ENCODE results near the gene HDAC4. TPM values are rescaled to one million over a fixed set of nuclear protein-coding genes. Genes with fewer than 3 reads are reported as not detected.

HDAC4 gene
- total and polyA plus RNA-seq, 3 donors from 2014 or later: 29.0 to 67.5 (median 58.7) TPM

- no peak overlapping the region for H3K4me3 ChIP-seq
- H3K9me3 ChIP-seq: no peaks in the 10 kb centered on the region
- H3K4me1 ChIP-seq: peaks cover 20% of the 10 kb centered on the region
- no peak for TF ChIP-seq CTCF (IDR thresholded peaks at IDR 0.05)
- no peak for TF ChIP-seq POLR2A (IDR thresholded peaks at IDR 0.05)
- WGBS, 2 donors: 40 to 47% methylated on average over 7 to 13 of the region's 13 CpGs
- H3K36me3 ChIP-seq (ENCODE audit: low read depth, missing control alignments): no peaks in the 10 kb centered on the region
- intact Hi-C loops (cut with DNase I; ENCODE audit: low total_unique reads): no loop called here
- H3K27ac ChIP-seq: peak overlapping the region; percentile 59 to 83
- peak; percentile 36 for DNase-seq
- no peaks in the 10 kb centered on the region for H3K27me3 ChIP-seq
These were observed 397.7 kb downstream of the HDAC4 start for GRCh38 chr2:239002954-239003623.

- TF ChIP-seq POLR2A (IDR thresholded peaks at IDR 0.05): no peak
- TF ChIP-seq CTCF (IDR thresholded peaks at IDR 0.05): no peak
- no peaks in the 10 kb centered on the region for H3K9me3 ChIP-seq
- 50 to 55% methylated on average over 8 of the region's 8 CpGs for WGBS, 2 donors
- H3K4me1 ChIP-seq: peaks cover 20% of the 10 kb centered on the region
- H3K27me3 ChIP-seq: no peaks in the 10 kb centered on the region
- DNase-seq: no peak
- H3K36me3 ChIP-seq (ENCODE audit: low read depth, missing control alignments): no peaks in the 10 kb centered on the region
- no peak overlapping the region for H3K4me3 ChIP-seq
- peak overlapping the region; percentile 7 to 83 for H3K27ac ChIP-seq
- intact Hi-C loops (cut with DNase I; ENCODE audit: low total_unique reads): no loop called here
These were observed 398.2 kb downstream of the HDAC4 start for GRCh38 chr2:239002591-239002953.

- Histone ChIP-seq H3K36me3 (ENCODE audit: low read depth, missing control alignments) (no peaks in the 10 kb centered on the region), H3K4me3 (no peak overlapping the region), H3K4me1 (peaks cover 20% of the 10 kb centered on the region), H3K9me3 (no peaks in the 10 kb centered on the region), H3K27ac (no peak overlapping the region), H3K27me3 (no peaks in the 10 kb centered on the region)
- TF ChIP-seq CTCF (IDR thresholded peaks at IDR 0.05) (no peak), POLR2A (IDR thresholded peaks at IDR 0.05) (no peak)
- intact Hi-C loops (cut with DNase I; ENCODE audit: low total_unique reads): no loop called here
- DNase-seq: no peak
- WGBS, 2 donors: 89 to 95% methylated on average over 14 of the region's 14 CpGs
These were observed 399.0 kb downstream of the HDAC4 start for GRCh38 chr2:239001794-239002193.

GRCh38 chr2:239000500-239001073, 400.2 kb downstream of the HDAC4 start:
- Histone ChIP-seq H3K9me3 (no peaks in the 10 kb centered on the region), H3K4me3 (no peak overlapping the region), H3K4me1 (peaks cover 20% of the 10 kb centered on the region), H3K27ac (no peak overlapping the region), H3K27me3 (no peaks in the 10 kb centered on the region), H3K36me3 (ENCODE audit: low read depth, missing control alignments) (no peaks in the 10 kb centered on the region)
- DNase-seq: no peak
- 94 to 99% methylated on average over 12 of the region's 12 CpGs for WGBS, 2 donors
- intact Hi-C loops (cut with DNase I; ENCODE audit: low total_unique reads): no loop called here
- TF ChIP-seq CTCF (IDR thresholded peaks at IDR 0.05) (no peak), POLR2A (IDR thresholded peaks at IDR 0.05) (no peak)

- Histone ChIP-seq H3K9me3 (no peaks in the 10 kb centered on the region), H3K27ac (no peak overlapping the region), H3K27me3 (no peaks in the 10 kb centered on the region), H3K36me3 (ENCODE audit: low read depth, missing control alignments) (no peaks in the 10 kb centered on the region), H3K4me1 (peaks cover 20% of the 10 kb centered on the region), H3K4me3 (no peak overlapping the region)
- DNase-seq: no peak
- 97 to 98% methylated on average over 6 of the region's 6 CpGs for WGBS, 2 donors
- no peak for TF ChIP-seq POLR2A (IDR thresholded peaks at IDR 0.05)
- no peak for TF ChIP-seq CTCF (IDR thresholded peaks at IDR 0.05)
- intact Hi-C loops (cut with DNase I; ENCODE audit: low total_unique reads): no loop called here
These were observed 400.7 kb downstream of the HDAC4 start for GRCh38 chr2:239000089-239000488.

Data from testis (tissue), 3 donors.